NCI-H2196 treated with DMSO at 0.1 percent for 48 hours (cell line): ENCODE data around the gene ARHGAP42.
A peak's percentile ranks its signal among the peaks of the same experiment; 100 is the strongest.

ENCODE experiments used
- DNase-seq: peaks from one replicate; lab custom pipeline; 2025; ENCODE audit not compliant: unreplicated experiment; lab: John Stamatoyannopoulos, UW

The ARHGAP42 gene

DNA sequence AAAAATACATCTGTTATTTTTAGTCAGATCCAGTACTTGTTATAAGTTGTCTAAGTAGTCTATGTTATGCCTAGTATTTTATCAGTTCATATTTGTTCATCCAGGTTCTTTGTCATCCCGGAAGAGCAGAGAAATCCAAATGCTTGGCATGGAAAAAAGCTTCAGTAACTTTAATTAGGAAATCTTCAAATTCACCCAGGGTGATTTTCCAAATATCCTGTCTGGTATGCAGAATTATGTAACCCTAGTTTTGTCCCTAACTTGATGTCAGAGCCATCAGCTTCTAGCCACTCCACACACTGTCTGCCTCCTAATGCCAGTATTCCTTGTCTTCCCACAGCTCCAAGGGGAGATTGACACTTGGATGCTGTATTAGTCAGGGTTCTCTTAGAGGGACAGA is 216.2 kb downstream of the ARHGAP42 start:
- no peak for DNase-seq

DNA sequence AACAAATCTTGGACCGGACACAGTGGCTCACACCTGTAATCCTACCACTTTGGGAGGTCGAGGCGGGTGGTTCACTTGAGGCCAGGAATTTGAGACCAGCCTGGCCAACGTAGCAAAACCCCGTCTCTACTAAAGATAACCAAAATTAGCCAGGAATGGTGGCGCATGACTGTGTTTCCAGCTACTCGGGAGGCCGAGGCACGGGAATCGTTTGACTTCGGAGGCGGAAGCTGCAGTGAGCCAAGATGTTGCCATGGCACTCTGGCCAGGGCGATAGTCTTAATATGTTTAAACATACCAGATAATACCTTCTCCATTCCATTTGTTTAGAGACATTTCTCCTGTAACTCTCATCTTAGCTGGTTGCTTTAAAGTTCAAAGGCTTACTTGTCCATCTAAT is 218.6 kb downstream of the ARHGAP42 start:
- DNase-seq, result no peak

DNA sequence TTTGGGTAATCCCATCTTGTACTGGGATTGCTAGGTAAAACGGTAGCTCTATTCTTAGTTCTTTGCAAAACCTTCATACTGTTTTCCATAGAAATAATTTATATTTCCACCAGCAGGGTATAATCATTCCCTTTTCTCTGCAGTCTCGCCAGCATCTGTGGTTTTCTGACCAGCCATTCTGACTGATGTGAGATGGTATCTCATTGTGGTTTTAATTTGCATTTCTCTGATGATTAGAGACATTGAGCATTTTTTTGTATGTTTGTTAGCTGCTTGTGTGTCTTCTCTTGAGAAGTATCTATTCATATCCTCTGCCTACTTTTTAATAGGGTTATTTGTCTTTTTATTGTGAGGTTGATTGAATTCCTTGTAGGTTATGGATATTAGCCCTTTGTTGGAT is 221.7 kb downstream of the ARHGAP42 start:
- DNase-seq, result no peak

DNA sequence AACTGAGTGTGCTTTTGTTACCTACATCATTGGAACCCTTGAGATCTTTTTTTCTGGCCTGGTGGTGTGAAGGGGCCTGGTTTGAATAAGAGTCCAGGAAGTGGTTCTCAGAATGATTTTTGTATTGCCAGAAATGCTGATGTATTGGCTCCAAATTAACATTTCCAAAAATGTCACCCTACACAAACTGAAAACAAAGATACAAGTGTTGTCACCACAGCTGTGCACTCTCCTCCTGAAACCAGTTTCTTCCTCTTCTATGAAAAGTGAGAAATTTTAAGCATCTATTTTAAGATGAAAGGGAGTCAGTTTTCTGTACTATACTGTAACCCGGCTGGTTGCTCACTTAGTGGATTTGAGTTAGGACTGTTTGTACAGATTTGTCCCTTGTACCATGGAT is 223.7 kb downstream of the ARHGAP42 start:
- no peak for DNase-seq

DNA sequence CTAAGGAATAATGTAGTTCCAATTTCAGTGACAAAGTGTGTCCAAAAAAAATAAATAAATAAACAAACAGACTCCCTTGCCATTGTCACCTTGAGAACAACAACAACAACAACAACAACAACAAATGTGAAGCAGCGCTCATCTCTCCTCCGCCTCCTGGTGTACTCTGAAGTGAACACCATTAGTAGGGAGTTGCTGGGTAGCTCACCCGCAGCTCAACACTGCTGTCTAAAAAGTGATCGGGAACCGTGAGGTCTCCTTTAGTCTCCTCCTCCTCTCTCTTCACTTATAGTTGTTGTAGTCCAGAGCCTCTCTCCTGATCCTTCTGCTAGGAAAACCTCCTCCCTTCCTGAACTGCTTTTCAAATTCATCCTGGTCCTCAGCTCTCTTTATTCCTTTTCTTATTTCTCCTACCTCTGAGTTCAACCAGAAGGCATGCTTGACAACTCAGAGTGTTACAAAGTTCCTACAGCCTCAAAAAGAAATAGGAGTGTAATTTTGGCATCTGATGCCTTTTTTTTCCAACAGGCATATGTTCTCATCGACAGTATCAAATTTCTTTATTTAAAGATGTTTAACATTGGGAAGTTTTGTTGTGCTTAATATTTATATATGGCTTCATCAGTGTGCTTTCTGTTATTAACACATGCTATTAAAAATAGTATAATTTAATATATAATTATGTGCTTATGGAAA is 227.5 kb downstream of the ARHGAP42 start:
- no peak for DNase-seq

DNA sequence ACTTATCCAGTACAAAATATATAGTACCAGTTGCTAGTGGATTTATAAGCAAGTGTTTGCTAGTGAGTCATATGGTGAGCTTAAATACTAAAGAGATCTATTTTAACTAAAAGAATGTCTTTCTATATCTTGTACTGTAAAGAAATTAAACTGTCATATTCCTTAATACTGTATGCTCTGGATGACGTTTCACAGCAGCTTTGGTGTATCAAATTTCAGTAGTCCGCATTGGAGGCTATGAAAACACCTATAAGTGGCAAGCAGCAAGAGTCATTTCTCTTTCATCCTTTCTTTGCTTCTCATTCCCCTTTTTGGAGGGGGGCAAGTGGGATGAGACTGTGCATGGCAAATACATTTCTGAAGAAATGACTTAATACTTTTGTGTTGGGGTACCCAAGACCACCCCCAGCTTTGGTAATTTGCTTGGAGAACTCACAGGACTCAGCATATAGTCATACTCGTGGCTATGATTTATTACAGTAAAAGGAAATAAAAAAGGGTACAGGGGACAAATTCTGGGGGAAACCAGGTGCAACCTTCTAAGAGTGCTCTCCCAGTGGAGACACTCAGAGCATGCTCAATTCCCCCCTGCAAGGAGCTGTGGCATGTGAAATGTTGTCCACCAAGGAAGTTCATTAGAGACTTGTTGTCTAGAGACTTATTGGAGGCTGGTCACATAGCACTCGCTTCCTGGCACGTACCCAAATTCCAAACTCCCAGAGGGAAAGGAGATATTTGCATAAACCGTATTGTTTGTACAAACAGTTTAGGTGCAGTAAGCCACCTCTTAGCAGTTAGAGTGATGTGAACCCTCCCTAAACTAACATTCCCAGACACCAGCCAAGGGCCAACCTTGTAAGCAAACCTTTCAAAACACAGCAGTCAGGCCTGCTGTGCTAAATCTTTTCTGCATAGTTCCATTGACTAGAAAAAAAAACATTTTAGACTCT is 231.7 kb downstream of the ARHGAP42 start:
- DNase-seq, result no peak

DNA sequence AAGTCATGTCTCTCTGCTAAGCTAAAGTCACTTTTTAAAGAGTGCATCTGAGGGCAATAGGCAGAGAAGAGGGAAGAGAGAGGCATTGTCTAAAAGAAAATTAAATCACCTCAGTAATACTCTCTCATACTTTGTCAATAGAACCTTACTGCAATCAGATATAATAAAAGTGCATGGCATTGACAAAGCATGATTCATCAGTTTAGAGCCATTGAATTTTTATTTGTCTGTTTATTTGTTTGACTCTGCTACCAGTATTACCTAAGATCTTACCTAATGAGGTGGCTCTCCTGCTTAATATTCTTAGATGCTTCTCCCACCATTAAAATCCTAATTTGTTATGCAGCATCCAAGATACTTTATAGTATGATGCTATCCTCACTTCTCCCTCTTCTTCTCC is 233.5 kb downstream of the ARHGAP42 start:
- no peak for DNase-seq

DNA sequence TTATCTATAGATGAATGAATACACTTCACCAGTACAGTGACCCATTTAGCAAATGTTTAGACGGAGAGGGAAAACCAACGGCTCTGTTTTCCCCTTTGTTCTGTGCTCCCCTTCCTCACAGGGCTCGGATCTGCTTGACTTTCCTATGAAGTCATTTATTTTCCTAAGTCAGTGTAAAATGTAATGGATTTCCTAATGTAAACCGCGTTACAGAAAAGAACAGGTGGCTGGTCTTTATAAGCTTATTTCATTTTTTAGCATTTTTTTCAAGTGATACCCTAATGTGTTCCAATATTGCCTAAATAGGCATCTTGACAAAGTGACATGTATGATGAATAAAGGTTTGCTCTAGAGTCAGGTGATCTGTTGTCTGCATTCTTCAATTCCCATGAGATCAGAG is 235.0 kb downstream of the ARHGAP42 start:
- no peak for DNase-seq

DNA sequence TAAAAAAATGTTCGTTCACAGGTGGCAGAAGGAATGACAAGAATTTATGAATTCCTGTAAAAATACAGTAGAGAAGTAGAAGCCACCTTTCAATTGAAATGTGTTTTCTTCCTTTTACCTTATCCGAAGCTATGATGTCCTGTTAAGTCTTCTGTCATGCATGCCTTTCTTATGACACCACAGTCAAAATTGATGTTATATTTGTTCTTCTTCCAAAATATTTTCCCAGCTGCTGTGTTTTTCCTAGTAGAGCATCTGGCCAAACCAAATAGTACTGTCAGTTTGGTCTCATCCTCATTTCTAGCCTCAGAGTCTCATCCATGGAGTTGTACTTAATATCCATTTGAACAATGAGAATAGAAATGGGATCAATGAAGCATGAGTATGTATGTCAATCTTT is 236.5 kb downstream of the ARHGAP42 start:
- DNase-seq, result no peak

DNA sequence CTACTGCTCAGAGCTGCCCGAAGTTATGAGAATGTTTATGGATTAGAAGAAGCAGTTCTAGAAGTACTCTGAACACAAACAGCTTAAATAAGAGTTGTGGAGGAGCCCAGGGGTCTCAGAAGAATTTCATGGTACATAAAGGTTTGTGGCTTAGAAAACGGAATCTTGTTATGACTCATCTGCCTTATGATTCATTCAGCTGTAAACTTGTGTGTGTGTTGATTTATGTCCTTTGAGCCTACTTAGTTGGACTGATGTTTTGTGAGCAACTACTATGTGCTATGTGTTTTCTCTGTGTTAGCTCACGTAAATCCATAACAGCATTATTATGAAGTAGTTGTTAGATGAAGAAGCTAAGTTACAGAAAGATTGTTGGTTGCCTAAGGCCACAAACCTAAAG is 238.8 kb downstream of the ARHGAP42 start:
- no peak for DNase-seq

DNA sequence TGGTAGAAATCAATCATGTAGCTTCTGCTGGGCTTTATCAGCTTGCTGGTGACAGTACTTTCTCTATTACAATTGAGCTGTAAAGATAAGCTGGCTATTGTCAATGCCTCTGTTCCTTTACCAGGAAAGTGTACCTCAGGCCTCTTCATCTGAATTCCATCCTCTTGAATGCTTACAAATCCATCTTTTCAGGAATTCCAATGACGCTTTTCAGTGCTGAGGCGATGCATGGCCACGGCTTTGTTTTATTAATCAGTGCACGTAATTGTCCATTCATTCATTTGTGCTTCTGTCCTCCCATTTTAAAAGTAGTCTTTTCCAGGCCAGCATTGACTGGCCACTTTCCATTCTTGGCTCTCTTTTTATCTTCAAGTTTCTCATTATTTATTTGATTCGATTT is 240.5 kb downstream of the ARHGAP42 start:
- DNase-seq, result no peak

DNA sequence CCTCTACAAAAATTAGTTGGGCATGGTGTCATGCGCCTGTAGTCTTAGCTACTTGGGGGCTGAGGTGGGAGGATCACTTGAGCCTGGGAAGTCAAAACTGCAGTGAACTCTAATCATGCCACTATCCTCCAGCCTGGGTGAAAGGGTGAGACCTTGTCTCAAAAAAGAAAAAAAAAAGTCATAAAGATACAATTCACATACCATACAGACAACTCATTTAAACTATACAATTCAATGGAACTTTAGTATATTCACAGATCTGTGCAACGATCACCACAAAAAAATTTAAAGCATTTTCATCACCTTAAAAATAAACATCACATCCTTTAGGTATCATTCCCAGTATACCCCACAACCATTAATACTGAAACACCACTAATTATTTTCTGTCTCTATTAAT is 241.3 kb downstream of the ARHGAP42 start:
- no peak for DNase-seq

DNA sequence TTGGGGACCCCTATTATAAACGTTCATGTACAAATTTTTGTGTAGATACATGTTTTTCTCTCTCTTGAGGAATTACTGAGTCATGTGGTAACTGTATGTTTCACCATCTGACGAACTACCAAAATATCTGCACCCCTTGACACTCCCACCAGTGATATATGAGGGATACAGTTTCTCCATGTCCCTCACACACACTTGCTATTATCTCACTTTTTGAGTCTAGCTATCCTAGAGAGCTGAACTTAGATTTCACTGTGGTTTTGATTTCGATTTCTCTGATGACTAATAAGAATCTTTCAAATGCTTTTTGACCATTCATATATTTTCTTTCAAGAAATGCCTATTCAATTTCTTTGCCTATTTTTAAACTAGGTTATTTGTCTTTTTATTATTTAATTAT is 242.3 kb downstream of the ARHGAP42 start:
- DNase-seq, result no peak

DNA sequence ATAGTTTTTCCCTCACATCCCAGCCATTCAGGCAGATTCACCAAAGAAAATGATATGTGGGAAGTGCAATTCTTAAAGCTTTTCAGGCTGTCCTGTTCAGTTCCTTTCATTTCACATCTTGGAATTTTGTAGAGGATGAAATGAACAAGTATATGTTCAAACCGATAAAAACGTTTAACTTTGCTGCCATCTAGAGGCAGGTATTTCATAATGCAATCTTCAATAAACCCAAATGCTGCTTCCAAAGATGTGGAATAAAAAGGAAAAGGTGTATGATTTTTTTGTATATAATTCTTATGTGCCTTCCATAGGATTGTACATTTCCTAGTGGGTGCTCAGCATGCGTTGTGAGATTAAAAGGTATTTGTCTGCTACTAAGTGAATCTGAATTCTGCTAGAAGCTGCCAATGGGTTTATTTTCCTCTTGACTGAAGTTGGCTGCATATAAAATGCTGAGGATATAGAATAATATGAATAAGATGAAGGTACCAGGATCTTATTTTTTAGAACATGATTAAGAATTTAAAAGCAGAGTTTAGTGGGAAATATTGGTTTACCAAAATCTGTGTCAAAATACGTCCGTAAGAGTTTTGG is 243.2 kb downstream of the ARHGAP42 start:
- DNase-seq, result peak; percentile 14

DNA sequence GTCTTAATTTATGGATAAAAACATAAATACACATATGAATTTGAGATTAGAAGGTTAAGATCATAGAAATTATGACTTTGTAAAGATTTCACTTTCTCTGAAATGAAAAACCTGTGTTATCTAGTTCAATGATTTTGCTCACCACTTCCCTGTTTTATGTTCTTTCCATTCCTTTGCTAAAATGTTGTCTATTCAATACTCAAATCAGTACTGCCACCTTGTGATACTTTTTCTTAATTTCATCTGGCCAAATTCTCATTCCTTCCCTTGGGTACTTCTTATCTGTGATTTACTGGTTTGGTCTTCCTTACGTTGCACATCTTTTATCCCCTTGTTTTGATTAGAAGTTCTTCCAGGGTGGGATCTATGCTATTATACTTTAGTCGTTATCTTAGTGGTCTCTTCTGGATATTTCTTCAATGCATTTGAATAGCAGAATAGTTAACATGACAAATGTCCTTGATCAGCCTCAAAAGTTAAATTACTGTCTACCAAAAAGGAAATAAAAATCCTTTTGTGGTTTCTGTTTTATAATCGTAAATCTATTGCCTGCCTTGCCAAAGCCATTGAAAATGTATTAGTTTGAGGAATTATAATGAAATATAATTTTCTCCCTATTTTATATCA is 245.5 kb downstream of the ARHGAP42 start:
- no peak for DNase-seq

DNA sequence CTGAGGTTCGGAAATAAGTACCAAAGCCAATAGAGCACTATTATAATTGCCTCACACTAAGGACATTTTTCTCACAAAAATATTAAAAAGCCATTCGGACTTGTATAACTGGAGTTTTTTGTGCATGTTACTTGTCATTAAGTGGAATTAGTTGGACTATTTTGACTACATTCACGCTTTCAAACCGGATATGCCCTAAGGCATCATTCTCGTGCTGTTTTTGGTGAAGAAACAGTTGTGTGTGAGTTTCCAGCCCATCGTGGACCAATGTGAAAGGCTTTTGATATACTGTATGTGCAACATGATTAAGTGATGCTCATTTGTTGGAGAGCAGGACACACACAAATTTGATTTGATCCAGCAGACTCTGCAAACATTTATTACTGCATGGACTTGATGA is 249.7 kb downstream of the ARHGAP42 start:
- DNase-seq, result no peak

DNA sequence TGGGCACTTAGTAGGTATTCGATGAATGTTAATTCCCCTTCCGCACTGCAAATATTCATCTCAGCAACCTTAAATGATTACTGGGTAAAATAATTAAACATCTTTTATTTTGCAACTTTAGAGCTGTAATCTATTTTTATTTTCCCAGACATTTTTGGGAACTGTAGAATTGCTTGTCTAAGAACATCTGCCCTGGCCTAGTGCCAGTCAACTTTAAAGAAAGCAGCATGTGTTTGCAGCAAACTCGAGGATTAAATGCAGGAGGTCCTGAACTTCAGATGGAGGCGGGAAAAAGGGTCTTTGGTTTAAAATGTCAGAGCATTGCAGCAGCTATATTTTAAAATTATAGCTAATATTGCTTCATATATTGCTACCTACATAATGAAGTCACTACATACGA is 252.5 kb downstream of the ARHGAP42 start:
- DNase-seq, result no peak

DNA sequence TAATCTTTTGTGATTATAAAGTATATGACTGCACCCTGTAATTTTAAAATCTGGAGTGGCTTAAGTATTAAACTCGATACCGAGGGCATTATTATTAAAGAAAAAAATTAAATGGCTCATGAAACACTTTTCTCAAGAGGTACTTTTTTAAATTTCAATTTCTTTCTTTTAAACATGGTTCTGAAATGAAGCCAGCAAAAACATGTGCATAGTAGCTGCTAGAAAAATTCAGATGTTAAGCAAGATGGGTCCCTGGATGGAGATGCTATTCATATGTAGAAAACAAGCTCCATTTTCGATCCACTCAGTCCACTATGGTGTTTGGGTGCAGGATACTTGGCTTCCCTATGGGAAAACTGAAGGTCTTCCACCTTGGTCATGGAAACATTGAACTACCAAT is 253.0 kb downstream of the ARHGAP42 start:
- DNase-seq, result no peak

DNA sequence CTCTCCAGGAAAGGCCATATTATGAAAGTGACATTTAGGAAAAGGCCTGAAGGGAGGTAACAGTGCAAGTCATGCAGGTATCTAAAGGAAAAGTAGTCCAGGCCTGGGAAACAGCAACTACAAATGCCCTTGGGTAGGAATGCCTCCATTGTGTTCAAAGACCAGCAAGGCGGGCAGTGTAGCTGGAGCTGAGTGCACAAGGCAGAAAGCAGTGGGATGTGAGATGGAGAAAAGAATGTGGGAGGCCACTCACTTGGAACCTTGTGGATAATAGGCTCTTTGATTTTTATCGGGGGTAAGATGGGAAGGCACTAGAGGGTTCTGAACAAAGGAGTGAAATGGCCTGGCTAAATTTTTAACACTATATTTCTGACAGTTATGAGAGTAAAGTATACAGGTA is 253.9 kb downstream of the ARHGAP42 start:
- DNase-seq, result no peak

DNA sequence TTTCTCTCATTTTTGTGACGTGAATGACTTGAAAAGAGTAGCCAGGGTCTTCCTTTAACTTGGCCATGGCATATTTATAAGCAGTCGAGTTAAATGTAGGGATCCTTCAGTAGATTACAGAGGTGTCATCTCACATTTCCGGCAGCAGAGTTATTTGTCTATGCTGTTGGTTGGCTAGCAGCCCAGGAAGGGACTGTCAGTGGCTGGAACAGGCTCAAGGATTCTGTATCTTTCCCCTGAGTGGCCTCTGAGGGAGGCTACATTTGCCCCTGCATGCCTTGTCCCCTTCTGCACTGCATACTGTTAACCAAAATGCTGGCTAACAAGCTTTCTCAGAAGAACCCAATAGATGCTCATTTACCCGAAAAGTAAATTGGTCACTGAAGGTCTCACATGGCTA is 254.9 kb downstream of the ARHGAP42 start:
- DNase-seq, result no peak

DNA sequence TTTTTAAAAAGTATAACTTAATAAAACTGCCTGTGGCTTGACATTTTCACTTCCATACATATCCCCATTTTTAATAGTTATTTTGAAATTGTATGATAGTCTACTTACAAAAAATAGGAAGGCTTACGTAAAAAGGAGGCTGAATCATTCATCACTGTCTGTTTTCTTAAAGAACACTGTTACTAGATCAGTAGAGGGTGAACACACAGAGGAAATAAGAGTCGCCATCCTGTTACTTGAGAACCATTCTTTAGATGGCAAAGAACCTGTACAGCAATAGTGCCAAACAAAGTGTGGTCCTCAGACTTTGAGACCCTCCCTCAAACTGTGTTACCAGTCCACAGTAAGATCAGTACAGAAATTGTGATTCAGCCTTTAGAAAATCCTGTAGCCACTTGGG is 261.8 kb downstream of the ARHGAP42 start:
- no peak for DNase-seq

DNA sequence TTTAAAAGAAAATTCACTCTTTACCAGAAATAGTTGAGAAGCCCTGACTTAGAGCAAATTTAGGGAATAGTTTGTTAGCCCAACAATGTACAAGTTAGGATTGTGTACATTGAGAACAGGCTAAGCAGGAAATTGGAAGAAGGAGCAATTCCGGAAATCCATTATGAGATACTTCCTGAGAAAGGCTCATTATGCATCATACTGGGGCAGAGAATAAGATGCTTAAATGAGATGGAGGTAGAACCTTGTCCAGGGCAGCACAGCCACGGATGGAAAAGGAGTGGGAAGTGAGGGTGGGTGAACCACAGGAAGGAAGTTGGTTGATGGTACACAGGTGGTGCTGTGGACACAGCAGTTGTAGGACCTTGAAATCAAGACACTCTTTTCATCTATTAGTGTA is 262.4 kb downstream of the ARHGAP42 start:
- DNase-seq, result no peak
